Caco-2 (cell line): ENCODE measurements around the gene HLA-A. TPM values are rescaled to one million over a fixed set of nuclear protein-coding genes. Genes with fewer than 3 reads are reported as not detected.

Experiments used
- BruUV-seq: library from RNA; stranded (reverse); fragments of 400-500 nt; replicated peaks from 2 replicates; lab custom pipeline; 2021; lab: Mats Ljungman, UMichigan
- CTCF ChIA-PET: fragments of 300-600 bp; sonication (Branson Sonifier 250); formaldehyde crosslinking; loops from one replicate; lab custom pipeline; 2022; ENCODE audit warnings: antibody characterized with exemption; lab: Charles Lee
- POLR2A ChIA-PET: fragments of 300-600 bp; sonication (Branson Sonifier 250); formaldehyde crosslinking; loops from one replicate; lab custom pipeline; 2022; ENCODE audit warnings: antibody characterized with exemption; lab: Charles Lee
- DNase-seq, 2 experiments: peaks; one replicate each; pipeline versions ENCODE4 v3.0.0 to v3.0.0-alpha.2; 2020 to 2022
- H3K27me3 ChIP-seq: replicated peaks from 2 replicates; pipeline ENCODE4 v1.6.0; 2011; ENCODE audit warnings: low read length; ENCODE audit not compliant: control insufficient read depth, insufficient read depth
- H3K36me3 ChIP-seq: 2 replicates; pipeline ENCODE4 v1.5.1; 2011; ENCODE audit warnings: low read length; ENCODE audit not compliant: control insufficient read depth, insufficient read depth
- H3K4me1 ChIP-seq: fragments of 250-450 bp; sonication (Bioruptor Pico); 2 replicates; pipeline ENCODE4 v1.5.1; 2020; ENCODE audit warnings: mild to moderate bottlenecking
- H3K4me3 ChIP-seq: 2 replicates; pipeline ENCODE4 v1.5.1; 2011; ENCODE audit warnings: low read depth, mild to moderate bottlenecking, control low read depth, low read length
- H3K9me3 ChIP-seq: fragments of 250-450 bp; sonication (Bioruptor Pico); 2 replicates; pipeline ENCODE4 v1.5.1; 2020; ENCODE audit warnings: mild to moderate bottlenecking, moderate library complexity
- H3K27ac Mint-ChIP-seq: one replicate; pipeline ENCODE4 v1.8.0; 2022; ENCODE audit warnings: mixed read lengths; ENCODE audit not compliant: unreplicated experiment
- H3K27me3 Mint-ChIP-seq: one replicate; pipeline ENCODE4 v1.8.0; 2022; ENCODE audit warnings: mixed read lengths; ENCODE audit not compliant: insufficient read depth, unreplicated experiment
- H3K36me3 Mint-ChIP-seq: one replicate; pipeline ENCODE4 v1.8.0; 2022; ENCODE audit warnings: mild to moderate bottlenecking, mixed read lengths; ENCODE audit not compliant: insufficient read depth, unreplicated experiment
- H3K4me1 Mint-ChIP-seq: one replicate; pipeline ENCODE4 v1.8.0; 2022; ENCODE audit warnings: low read depth, mixed read lengths; ENCODE audit not compliant: unreplicated experiment
- H3K4me3 Mint-ChIP-seq: one replicate; pipeline ENCODE4 v1.8.0; 2022; ENCODE audit warnings: mild to moderate bottlenecking, moderate library complexity, mixed read lengths; ENCODE audit not compliant: unreplicated experiment
- H3K9me3 Mint-ChIP-seq: one replicate; pipeline ENCODE4 v1.8.0; 2022; ENCODE audit warnings: mixed read lengths; ENCODE audit not compliant: unreplicated experiment
- intact Hi-C: fragments of 100-400 bp; cut with micrococcal nuclease; formaldehyde crosslinking; loops from one replicate; pipeline ENCODE4 v1.10.0; 2022; ENCODE audit not compliant: unreplicated experiment
- total RNA-seq: library from RNA; stranded (reverse); gene quantifications from 2 replicates; pipeline ENCODE4 v1.2.3, GENCODE V29; 2022
- TF ChIP-seq, protein P1 (sequence below), 2 experiments: fragments of 200-600 bp in 1 of 2; IDR thresholded peaks; 1 replicate in 1 of 2; 2 replicates in 1 of 2; pipeline versions ENCODE4 v1.5.1 to v1.8.0; 2011 to 2022; ENCODE audit warnings: antibody characterized with exemption in 1 of 2, control low read depth in 1 of 2, inconsistent platforms in 1 of 2, low read depth in 1 of 2, low read length in 1 of 2, mild to moderate bottlenecking in 1 of 2, moderate library complexity in 1 of 2; ENCODE audit not compliant: insufficient read depth in 1 of 2, severe bottlenecking in 1 of 2, unreplicated experiment in 1 of 2

Gene HLA-A
- total RNA-seq, 1 experiment from 2014 or later = 198 TPM

- no peaks in the 10 kb centered on the region for H3K36me3 ChIP-seq
- Mint-ChIP-seq H3K27me3 (peaks cover 4% of the 10 kb centered on the region), H3K4me1 (peaks cover 21% of the 10 kb centered on the region), H3K27ac (no peak overlapping the region), H3K9me3 (no peaks in the 10 kb centered on the region), H3K4me3 (no peak overlapping the region), H3K36me3 (no peaks in the 10 kb centered on the region)
- no peaks in the 10 kb centered on the region for H3K27me3 ChIP-seq
- no peak for DNase-seq
- H3K9me3 ChIP-seq = no peaks in the 10 kb centered on the region
- POLR2A ChIA-PET = no interaction called here
- no peak overlapping the region for H3K4me3 ChIP-seq
- CTCF ChIA-PET = interaction anchor here (0.6 kb wide), 1 partner anchor 538 kb away, joined by 3 read pairs; no protein-coding TSS in a partner anchor
- peaks cover 35% of the 10 kb centered on the region for H3K4me1 ChIP-seq
- intact Hi-C loops = no loop called here
- no TSS peak for BruUV-seq
- TF ChIP-seq, protein P1, sequence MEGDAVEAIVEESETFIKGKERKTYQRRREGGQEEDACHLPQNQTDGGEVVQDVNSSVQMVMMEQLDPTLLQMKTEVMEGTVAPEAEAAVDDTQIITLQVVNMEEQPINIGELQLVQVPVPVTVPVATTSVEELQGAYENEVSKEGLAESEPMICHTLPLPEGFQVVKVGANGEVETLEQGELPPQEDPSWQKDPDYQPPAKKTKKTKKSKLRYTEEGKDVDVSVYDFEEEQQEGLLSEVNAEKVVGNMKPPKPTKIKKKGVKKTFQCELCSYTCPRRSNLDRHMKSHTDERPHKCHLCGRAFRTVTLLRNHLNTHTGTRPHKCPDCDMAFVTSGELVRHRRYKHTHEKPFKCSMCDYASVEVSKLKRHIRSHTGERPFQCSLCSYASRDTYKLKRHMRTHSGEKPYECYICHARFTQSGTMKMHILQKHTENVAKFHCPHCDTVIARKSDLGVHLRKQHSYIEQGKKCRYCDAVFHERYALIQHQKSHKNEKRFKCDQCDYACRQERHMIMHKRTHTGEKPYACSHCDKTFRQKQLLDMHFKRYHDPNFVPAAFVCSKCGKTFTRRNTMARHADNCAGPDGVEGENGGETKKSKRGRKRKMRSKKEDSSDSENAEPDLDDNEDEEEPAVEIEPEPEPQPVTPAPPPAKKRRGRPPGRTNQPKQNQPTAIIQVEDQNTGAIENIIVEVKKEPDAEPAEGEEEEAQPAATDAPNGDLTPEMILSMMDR (IDR thresholded peaks at IDR 0.05; ENCODE audit: insufficient read depth in 1 of 2, low read depth in 1 of 2, low read length in 1 of 2, severe bottlenecking in 1 of 2, unreplicated experiment in 1 of 2) = no peak
Measured at GRCh38 chr6:29968905-29969304, 26.6 kb downstream of the HLA-A start.

- DNase-seq = no peak
- BruUV-seq = no TSS peak
- no peaks in the 10 kb centered on the region for H3K36me3 Mint-ChIP-seq
- H3K27me3 Mint-ChIP-seq = peaks cover 9% of the 10 kb centered on the region
- no peaks in the 10 kb centered on the region for H3K27me3 ChIP-seq
- TF ChIP-seq, protein P1 (IDR thresholded peaks at IDR 0.05; ENCODE audit: insufficient read depth in 1 of 2, low read depth in 1 of 2, low read length in 1 of 2, severe bottlenecking in 1 of 2, unreplicated experiment in 1 of 2) = no peak
- H3K4me3 Mint-ChIP-seq = no peak overlapping the region
- H3K4me1 ChIP-seq = peaks cover 22% of the 10 kb centered on the region
- no peaks in the 10 kb centered on the region for H3K9me3 ChIP-seq
- no peak overlapping the region for H3K27ac Mint-ChIP-seq
- H3K36me3 ChIP-seq = no peaks in the 10 kb centered on the region
- intact Hi-C loops = no loop called here
- peaks cover 10% of the 10 kb centered on the region for H3K4me1 Mint-ChIP-seq
- no peak overlapping the region for H3K4me3 ChIP-seq
- ChIA-PET CTCF (no interaction called here), POLR2A (no interaction called here)
- H3K9me3 Mint-ChIP-seq = no peaks in the 10 kb centered on the region
Measured at GRCh38 chr6:29970711-29971110, 28.4 kb downstream of the HLA-A start.

- POLR2A ChIA-PET = no interaction called here
- DNase-seq = no peak
- TF ChIP-seq, protein P1 (IDR thresholded peaks at IDR 0.05; ENCODE audit: insufficient read depth in 1 of 2, low read depth in 1 of 2, low read length in 1 of 2, severe bottlenecking in 1 of 2, unreplicated experiment in 1 of 2) = no peak
- CTCF ChIA-PET = no interaction called here
- Mint-ChIP-seq H3K36me3 (peaks cover 7% of the 10 kb centered on the region), H3K4me3 (peak overlapping the region; percentile 29), H3K4me1 (peaks cover 7% of the 10 kb centered on the region), H3K27me3 (peaks cover 11% of the 10 kb centered on the region), H3K27ac (no peak overlapping the region), H3K9me3 (no peaks in the 10 kb centered on the region)
- Histone ChIP-seq H3K36me3 (no peaks in the 10 kb centered on the region), H3K4me1 (no peaks in the 10 kb centered on the region), H3K27me3 (no peaks in the 10 kb centered on the region), H3K4me3 (no peak overlapping the region), H3K9me3 (no peaks in the 10 kb centered on the region)
- no TSS peak for BruUV-seq
- intact Hi-C loops = loop anchor here (5.0 kb wide), 1 partner anchor 88 kb away; no protein-coding TSS in a partner anchor
Measured at GRCh38 chr6:29974901-29975560, 32.7 kb downstream of the HLA-A start.
